Hematopoietic multipotent progenitor cell (in vitro differentiated cells): ENCODE data around the gene NLGN4X. TPM values are rescaled to one million over a fixed set of nuclear protein-coding genes. Genes with fewer than 3 reads are reported as not detected.

Experiments
- DNase-seq, 3 donors: peaks; one replicate each; pipeline ENCODE4 v3.0.0-alpha.2; 2011 to 2015; ENCODE audit warnings: low read depth in 2 of 3, low spot score in 2 of 3
- total RNA-seq: library from RNA; depleted of rRNA; stranded (reverse); fragments of >200 nt; gene quantifications from one replicate; pipeline ENCODE4 v1.2.3, GENCODE V29; 2012

The NLGN4X gene
- total RNA-seq: under 0.01 TPM

DNA sequence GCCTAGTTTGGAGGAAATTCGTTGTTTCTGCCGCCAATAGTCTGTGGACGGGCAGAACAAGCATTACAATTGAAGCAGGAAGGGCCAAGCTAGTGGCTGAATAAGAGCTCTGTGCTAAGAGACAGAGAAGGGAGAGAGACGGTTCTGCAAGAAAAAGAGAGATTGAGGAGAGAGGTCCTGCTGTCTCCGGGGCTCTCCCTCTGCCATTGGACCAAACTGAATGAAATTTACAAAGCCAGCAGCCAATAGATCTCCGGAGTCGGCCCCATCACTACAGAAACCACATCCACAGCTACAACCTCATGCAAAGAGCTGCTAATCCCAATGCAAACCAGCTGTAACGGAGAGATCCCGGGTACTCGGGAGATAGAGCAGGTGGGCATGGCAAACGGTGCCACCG, at the start of gene NLGN4X:
NLGN4X (minus strand) TSS at position 148 of the 400 bp plus-strand sequence. CDS start 77,401 bp downstream, outside the sequence.
- DNase-seq: no peak

DNA sequence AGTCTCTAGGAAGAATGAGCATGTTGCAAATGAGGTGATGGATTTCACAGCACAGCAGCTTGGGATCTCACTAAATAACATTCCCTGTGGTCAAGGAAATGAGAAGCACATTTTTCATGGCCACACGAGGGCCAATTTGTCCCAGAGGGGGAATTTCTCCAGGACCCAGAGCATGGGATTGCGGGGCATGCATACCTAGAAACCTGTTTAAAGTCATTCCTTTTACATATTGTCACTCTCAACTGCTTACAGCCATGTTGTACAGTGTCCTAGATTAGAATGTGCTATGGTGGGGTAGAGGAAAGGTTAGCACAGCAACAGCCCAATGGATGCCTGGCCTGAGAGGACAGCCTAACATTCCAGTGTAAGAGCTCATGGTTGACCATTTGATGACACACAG, 37.4 kb upstream of the NLGN4X start:
- DNase-seq: no peak

DNA sequence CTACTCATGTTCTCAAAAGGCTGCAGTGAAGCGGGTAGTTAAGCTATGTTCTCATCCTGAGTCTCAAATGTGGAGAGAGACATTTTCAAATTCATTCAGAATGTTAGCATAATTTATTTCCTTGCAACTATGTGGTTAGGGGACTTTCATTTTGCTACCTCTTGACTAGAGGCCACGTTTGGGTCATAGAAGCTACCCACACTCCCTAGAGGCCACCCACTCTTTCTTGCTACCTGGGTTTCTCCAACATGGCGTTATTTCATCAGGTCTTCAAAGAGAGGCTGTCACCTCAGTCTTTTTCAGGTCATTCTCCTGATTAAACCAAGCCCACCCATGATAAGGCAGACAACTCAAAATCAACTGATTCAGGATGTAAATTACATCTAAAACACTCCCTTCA, 34.3 kb upstream of the NLGN4X start:
- no peak for DNase-seq

DNA sequence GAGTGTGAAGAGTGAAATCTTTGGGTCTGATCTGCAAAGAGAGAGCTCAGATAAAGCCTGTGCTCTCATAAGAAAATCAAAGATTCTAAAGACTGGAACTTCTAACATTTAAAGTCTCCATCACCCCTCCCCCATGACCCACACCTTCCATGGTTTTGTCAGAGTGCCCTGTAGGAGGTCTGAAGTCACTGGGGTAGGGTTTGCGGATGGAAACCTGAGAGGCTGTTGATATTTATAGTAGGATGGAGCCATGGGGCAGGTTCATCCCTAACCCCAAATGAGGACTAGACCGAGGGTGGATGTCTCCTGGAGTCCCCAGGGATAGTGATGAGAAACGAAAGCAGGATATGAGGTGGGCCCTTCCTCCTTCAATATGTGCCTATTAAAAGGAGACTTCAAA, 28.4 kb upstream of the NLGN4X start:
- no peak for DNase-seq

DNA sequence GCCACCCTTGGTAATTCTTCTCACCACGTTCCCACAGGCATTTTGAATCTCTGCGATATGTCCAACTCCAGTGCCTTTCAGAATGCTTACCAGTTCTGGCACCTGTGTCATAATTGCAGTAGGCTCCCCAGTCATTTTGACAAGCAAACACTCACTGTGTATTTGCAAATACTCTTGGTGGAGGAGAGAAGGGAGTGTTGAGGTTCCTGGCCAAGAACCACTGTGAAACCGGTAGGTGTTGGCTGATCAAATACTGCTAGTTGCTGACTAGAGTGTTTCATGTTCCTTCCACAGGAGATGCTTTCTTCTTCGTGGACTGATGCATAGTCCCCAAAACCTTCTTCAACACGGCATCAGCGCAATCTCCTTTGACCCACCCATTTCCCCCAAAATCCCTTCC, 16.0 kb upstream of the NLGN4X start:
- DNase-seq: no peak

DNA sequence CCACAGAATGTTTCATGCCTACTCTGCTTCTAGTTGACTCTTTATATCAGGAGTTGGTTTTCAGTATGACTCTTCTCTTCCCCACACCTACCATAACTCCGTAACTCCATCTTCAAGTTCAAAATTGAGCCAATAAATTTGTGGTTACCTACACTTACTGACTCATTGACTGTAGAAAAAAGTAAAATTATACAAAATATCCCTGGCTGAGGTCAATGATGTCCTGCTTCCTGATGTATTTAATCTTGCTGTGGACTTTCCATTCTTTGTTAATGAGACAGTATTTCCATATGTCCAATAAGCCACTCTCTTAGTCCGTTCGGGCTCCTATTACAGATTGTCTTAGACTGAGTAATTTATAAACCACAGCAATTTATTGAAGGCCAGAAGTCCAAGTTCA, 9.9 kb upstream of the NLGN4X start:
- DNase-seq: no peak

DNA sequence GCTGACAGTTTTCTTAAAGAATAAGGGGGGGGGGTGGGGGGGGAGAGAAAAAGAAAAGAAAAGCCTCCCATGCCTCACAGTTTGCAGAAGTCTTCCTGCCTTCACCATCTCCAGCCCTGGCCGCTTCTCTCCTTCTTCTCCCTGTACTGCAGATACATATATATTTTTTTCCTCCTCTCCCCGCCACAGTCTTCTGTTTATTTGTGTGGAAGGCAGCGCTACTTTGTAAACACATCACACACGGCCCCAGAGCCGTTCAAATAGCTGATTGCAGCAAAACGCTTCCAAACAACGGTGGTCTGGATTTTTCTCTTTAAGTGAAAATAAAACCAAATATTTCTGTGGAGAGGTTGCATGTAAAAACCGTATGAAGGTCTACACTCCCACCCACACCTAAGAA, 732 bp downstream of the NLGN4X start:
- DNase-seq: no peak

DNA sequence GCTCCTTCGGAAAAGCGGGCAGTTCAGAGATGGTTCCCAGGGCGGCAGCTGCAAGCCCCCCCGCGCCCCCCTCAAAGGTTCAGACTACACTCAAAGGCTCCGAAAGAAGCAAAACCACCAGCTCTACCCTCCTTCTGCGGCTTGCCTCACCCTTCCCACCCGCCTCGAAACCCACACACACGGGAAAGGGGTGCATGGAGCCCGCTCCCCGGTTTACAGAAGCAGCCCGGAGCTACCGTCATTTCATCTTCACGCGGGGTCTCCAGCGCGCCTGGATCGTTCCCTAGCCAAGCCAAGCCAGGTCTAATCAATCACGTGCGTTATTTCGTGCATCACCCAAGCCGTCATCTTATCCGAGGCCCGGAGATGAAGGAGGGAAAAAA, 1.2 kb downstream of the NLGN4X start:
- DNase-seq: peak in 1 of 3 donors; percentile 3

DNA sequence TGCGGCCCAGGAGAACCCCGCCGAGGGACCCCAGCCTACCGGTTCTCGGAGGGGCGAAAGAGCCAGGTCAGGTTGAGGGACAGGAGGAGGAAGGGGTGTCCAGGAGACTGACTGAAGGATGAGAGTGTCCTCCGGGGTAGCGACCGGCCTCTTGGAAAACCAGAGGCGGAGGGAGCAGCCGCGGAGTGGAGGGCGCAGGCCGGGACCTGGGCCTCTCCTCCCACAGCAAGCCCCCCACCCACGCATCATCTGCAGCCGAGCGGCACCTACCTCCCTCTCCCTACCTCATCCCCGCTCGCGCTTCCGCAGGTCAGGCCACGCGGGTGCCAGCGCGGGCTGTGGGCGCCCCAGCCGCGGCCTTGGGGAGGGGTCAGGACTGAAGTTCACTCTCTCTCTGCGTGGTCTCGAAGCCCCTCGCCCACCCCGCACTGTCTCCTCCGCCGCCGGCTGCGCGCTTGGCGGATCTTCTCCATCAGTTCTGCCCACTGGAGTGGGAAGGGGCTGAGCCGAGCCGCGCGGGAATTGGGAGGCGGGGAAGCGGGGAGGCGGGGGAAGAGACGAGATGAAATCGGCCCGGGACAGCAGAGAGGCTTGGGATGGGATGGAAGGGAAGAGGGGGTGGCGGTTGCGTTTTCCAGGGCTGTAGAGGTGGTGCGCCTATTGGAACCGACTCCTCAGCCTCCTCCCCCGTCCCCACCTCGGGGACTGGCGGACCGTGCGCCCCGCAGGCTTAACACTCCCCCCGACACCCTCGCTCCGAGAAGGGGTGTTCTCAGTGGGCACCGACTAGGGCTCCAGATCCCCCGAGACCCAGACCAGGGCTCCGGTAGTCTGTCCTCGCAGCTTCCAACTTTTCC, 1.8 kb downstream of the NLGN4X start:
- DNase-seq: no peak

DNA sequence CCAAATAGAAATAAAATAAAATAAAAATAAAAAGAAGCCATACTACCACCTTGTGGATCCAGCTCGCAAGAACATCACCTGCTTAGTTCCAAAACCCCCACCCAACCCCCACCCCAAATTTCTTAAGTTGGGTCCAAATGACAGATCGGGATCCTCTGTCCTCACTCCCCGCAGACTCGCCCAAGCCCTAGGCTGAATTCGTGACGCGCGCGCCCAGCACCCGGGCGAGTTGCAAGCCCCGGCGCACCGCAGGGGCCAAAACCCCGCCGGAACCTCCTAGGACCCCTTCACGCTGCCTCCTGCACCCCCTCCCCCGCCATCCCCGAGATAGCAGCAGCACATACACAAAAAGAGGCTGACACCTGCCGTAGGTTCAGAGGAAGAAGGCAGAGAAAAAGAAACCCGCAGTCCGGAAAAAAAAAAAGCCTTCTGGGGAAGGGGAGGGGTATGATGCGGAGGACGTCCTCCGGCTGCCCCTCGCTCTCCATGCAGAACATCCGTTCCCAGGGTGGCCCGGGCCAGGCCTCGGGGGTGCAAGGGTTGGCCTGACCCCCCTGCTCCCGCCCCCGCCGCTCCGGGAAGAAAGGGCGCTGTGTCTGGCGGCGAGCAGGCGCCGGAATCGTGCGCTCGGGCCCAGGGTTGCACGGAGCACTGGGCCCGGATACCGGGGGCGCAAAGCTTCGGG, 2.6 kb downstream of the NLGN4X start:
- no peak for DNase-seq

DNA sequence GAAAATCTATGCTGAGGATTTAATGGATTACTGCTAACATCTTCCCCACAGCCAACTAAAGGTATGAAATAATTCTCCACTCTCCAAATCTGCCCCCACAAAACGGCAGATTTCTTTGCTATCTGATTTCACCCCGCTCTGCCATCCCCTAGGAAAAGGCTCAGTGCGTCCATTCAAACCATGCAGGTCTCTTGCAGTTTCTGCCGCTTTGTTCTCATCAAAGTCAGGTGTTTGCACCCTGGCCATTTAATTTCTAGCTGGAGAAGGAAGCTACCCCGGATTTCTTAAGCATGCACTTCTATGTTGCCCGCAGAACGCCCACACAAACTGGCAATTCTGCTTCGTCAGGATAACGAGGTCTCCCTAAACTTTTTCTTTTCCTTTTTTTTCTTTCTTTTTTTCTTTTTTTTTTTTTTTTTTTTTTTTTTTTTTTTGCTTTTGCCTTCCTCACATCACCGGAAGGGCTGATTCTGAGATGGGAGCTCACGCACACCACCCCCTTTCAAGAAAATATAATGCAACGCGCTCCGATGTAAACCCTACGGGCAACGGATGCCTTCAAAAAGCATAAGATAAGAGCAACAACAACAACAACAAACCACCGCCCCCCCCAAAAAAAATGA, 3.3 kb downstream of the NLGN4X start:
- no peak for DNase-seq

DNA sequence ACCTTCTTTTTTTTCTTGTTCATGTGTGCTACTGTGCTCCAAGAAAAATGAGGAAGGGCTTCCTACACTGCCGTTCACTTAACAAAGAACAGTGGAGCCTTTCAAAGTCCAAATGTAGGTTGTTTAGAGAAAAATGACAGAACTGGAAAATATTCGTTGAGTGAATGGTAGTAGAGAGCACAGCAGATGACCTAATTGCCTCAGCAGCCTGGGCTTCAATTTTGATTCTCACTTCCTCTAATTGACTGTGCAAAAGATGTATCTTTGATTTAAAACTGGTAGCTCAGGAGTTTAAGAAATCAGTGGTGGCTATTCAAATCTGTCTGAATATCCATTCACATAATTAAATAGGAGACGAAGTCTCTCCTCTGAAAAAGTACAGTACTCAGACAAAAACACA, 5.2 kb downstream of the NLGN4X start:
- DNase-seq: no peak

DNA sequence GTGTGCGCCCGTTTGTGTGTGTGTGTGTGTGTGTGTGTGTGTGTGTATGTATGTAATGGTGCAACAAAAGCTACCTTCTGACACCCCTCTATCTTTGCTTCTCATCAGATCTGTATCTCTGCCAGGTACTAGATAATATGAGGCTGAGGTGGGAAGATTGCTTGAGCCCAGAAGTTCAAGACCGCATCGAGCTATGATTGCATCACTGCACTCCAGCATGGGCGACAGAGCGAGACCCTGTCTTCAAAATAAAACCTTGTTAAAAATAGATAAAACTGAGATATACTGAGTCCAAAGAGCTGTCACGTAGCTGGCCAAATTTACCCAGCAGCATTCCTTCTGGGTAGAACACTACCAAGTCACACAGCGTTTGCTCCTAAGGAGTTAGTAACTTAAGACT, 18.4 kb downstream of the NLGN4X start:
- no peak for DNase-seq

DNA sequence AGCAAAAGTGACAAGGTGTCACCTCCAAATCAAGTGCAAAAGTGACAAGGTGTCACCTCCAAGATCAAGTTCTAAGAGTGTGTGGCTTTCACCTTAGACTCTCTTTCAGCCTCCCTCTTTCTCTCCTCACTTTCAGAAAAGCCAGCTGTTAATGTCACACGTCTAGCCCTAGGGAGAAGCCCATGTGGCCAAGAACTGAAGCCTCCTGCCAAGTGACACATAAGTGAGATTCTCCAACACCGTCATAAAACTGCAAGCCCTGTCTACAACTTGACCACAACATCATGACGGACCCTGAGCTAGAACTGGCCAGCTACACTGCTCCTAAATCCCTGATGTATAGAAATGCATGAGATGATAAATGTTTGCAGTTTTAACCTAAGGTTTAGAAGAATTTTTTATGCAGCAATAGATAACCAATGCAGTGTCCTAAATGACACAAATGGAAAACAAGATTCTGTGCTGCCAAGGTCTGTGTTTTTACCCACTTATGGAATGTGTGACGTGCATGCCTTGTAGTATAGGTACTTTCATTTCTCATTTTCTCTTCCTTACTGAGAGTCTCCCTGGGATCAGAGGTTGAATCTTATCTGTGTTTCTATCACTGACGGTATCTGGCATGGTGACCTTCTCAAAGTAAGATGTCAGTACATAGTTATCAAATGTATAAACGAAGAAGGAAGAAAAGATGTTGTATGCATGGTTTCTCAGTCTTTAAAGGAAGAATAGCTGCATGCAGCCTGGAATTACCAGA, 25.0 kb downstream of the NLGN4X start:
- no peak for DNase-seq

DNA sequence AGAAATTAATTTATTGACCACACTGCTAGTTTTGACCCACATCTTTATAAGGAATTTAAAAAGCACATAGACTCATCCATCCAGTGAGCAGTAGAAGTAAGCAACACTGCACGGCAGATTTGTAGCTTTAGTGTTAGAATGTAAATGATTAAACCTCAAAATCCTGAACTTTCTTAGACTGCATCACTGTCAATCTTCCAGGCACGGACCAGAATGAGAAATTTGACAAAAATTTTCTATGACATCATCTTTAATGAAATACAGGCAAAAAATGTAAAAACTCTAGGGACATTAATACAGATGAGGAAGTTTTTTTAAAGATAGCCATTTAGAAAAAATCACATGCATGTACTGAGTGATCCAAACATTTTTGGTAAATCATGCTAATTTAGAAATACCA, 29.2 kb downstream of the NLGN4X start:
- DNase-seq: no peak

DNA sequence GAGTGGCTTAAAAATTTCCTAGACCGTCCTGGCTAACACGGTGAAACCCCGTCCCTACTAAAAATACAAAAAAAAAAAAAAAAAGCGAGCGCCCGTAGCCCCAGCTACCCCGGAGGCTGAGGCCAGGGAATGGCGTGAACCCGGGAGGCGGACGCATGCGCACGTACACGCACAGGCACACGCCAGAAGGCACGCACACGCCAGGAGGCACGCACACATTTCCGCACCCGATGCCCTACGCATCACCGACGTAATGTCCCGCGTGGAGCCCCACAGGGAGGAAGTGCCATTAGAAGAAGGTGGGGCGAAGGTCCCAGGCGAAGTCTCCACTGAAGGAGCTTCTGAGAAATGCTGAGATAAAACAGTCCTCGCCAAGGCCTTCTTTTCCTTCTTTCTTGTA, 41.4 kb downstream of the NLGN4X start:
- DNase-seq: no peak

DNA sequence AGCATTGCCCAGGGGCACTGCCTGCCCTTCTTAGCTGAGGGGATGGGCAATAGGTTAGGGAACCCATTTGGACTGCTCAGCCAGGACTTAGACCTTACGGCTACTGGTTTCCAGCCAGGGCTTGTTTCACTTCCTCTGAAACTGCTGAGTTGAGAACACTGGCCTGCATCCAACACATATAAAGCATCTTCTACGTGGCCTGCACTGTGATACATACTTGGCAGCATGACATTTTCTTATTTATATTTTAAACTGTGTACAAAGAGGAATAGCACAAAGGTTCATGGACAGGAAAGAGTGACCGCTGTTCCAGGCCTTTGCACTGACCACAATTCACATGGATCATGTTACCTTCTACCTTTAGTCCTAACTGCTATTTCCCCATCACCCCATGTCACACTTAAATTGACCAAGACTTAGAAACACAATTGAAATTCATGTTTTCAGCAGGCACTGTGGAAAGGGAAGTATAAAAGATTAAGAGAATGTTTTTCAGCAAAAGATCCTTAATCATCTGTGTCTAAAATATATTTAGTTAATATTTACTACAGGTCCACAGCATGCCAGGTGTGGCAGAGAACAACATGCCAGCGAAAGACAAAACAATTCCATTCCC, 43.7 kb downstream of the NLGN4X start:
- DNase-seq: peak in 1 of 3 donors; percentile 7

DNA sequence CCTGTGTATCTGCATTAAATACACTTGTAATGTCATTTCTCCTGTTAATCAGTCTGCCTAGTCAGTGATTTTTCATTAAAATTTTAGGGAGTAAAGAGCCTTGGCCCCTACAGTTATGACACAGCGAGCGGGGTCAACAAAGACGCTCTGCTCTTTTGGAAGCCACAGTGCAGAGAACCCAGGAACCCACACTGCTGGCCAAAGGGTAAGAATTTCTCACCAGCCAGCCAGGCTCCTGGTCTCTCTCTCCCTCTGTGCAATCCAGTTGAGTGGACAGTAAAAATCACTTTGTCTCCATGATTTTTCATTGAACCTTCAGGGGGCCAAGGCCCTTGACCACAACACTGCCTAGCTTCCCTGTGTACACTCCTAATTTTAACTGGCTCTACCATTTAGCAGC, 52.8 kb downstream of the NLGN4X start:
- DNase-seq: no peak

DNA sequence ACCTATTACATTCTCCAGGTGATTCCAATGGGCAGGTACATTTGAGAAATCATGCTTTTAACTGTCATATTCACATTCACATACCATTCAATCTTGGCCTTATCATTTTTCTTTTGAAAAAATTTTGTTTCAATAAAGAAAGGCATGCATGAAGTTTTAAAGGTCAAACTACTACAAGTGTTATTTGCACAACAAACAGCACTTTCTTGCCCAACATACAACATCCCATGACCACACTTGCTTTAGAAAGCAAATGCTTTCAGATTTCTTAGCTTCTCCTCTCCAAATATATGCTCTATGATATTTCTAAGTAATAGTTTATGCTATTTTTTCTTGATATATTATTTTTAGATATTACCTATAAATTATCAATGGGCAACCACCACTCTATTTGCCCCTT, 58.2 kb downstream of the NLGN4X start:
- DNase-seq: no peak

DNA sequence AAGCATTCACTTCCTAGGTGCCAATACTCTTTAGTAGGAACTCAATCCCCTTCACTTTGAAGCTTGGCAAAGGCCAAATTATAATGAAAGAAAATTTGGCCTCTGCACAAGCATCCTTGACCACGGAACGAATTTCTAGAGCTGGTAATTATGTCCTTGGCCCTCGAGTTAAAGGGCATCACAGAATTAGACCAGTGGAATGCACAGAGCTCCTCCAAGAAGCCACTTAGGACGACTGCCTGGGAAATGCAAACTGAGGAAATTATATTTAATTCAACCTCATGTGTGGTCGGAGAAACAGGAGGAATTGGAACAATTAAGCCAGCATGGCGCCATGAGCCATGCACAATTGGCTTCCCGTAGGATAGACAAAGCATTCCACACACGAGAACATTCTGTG, 59.3 kb downstream of the NLGN4X start:
- DNase-seq: no peak

DNA sequence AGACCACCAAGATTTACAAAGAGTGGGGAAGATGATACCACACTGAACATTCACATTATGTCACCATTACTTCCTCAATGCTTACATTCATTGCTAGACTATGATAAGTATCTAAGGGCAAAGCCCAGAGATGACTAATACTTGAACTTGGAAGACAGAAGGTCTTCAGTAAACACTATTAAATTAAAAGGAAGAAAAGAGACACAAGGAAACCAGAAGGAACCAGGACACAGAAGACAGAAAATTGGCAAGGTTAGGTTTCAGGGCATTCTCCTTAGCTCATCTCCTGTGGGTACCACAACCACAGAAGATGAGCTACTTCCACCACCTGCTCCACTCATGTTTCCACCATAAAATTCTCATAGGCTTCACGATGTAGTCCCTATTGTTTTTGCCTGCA, 64.9 kb downstream of the NLGN4X start:
- no peak for DNase-seq
